H7 (cell line): Measurements from ENCODE around the gene CLRN3. TPM values are rescaled to one million over a fixed set of nuclear protein-coding genes. Genes with fewer than 3 reads are reported as not detected.

ENCODE experiments used
- DNase-seq: peaks from one replicate; pipeline ENCODE4 v3.0.0; 2012
- H3K27me3 ChIP-seq: 2 replicates; pipeline ENCODE4 v1.6.0; 2011; ENCODE audit warnings: mild to moderate bottlenecking, low read length; ENCODE audit not compliant: control insufficient read depth, insufficient read depth
- H3K36me3 ChIP-seq: replicated peaks from 2 replicates; pipeline ENCODE4 v1.5.1; 2011; ENCODE audit warnings: low read length; ENCODE audit not compliant: control insufficient read depth, insufficient read depth
- H3K4me3 ChIP-seq: 2 replicates; pipeline ENCODE4 v1.5.1; 2011; ENCODE audit warnings: low read depth, mild to moderate bottlenecking, control low read depth, low read length, moderate library complexity; ENCODE audit not compliant: insufficient read depth
- total RNA-seq: library from RNA; depleted of rRNA; stranded (reverse); fragments of >200 nt; shearing (Covaris generic); gene quantifications from 2 replicates; pipeline ENCODE4 v1.2.3, GENCODE V29; 2014

CLRN3 gene
- total RNA-seq, 1 experiment from 2014 or later: not detected

DNA sequence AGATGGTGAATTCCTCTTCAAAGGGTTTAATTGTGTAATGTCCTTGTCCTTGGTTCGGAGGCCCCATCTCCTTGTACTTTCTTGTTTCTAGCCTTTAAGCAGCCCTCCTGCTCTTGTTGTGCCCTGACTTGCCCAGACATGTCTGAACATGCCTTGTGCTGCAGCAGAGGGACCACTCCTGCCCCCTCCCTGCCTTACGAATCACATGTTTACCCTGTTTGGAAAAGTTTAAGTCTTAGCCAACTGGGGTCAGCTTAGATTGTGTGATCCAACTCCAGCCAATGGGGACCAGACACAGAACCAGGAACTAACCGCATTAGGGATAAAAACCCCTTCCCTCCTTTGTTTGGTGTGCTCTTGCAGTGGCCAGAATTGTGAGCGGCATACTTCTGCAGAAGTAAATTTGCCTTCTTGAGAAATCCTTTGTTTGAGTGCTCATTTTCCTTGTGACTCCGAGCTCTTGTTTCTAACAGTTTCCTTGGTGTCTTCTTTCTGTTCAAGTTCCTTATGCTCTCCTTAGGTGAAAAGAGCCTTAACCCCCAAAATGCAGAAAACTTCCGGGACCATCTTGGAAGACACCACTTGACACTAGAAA is 29.4 kb downstream of the CLRN3 start:
- no peak for DNase-seq
- Histone ChIP-seq H3K36me3 (no peaks in the 10 kb centered on the region; the same call in 1 of the 2 replicates), H3K4me3 (no peak overlapping the region), H3K27me3 (no peaks in the 10 kb centered on the region)

DNA sequence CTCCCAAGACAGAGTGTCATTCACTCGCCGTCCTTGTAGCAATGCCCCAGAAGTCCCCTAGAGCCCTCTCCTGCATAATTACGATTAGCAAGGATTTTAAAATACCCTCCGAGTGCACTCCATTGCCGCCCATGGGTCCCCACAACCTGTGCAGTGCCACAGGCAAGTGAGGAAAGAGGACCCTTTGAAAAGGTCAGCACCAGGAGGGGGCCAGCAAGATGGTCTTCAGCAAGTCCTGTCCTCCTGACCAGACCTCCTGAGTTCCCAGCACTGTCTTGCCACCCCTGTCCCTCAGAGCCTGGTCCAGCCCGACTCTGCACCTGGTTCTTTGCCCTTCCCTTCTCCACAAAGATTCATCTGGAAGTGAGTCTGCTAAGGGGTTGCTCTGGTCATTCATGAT is 32.1 kb downstream of the CLRN3 start:
- DNase-seq: no peak
- H3K4me3 ChIP-seq: no peak overlapping the region
- no peaks in the 10 kb centered on the region for H3K27me3 ChIP-seq
- no peaks in the 10 kb centered on the region; the same call in 1 of the 2 replicates for H3K36me3 ChIP-seq

DNA sequence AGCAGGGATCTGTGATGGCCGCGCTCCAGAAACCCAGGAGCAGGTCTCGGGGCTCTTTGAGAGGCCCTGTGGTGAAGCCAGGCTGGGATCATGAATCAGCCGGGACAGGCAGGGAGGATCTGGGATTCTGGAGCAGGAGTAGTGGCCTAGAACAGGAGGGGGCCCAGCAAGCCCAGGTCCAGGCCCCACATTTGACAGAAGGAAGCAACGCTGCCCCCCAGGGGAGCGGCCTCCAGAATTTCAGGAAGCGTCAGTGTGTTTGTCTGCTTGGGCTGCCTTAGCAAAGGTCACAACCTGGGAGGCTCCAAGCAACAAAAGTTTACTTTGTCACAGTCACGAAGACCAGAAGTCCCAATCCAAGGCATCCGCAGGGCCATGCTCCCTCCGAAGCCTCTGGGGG is 36.8 kb downstream of the CLRN3 start:
- Histone ChIP-seq H3K36me3 (no peaks in the 10 kb centered on the region), H3K4me3 (no peak overlapping the region), H3K27me3 (no peaks in the 10 kb centered on the region)
- DNase-seq: no peak

DNA sequence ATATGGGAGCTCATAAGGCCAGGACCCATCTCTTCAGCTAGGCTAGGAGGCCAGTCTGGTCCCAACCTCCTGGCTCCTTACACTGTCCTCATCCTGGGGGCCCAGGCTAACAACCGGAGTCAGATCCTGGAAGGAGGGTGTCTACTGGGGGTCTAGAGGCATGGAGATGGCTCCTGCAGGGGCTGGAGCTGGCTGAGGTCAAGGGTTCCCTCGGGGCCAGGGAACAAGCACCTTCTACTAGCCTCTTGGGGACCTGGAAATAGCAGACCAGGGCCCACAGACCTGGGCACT is 37.2 kb downstream of the CLRN3 start:
- Histone ChIP-seq H3K36me3 (no peaks in the 10 kb centered on the region), H3K27me3 (no peaks in the 10 kb centered on the region), H3K4me3 (no peak overlapping the region)
- DNase-seq: no peak

DNA sequence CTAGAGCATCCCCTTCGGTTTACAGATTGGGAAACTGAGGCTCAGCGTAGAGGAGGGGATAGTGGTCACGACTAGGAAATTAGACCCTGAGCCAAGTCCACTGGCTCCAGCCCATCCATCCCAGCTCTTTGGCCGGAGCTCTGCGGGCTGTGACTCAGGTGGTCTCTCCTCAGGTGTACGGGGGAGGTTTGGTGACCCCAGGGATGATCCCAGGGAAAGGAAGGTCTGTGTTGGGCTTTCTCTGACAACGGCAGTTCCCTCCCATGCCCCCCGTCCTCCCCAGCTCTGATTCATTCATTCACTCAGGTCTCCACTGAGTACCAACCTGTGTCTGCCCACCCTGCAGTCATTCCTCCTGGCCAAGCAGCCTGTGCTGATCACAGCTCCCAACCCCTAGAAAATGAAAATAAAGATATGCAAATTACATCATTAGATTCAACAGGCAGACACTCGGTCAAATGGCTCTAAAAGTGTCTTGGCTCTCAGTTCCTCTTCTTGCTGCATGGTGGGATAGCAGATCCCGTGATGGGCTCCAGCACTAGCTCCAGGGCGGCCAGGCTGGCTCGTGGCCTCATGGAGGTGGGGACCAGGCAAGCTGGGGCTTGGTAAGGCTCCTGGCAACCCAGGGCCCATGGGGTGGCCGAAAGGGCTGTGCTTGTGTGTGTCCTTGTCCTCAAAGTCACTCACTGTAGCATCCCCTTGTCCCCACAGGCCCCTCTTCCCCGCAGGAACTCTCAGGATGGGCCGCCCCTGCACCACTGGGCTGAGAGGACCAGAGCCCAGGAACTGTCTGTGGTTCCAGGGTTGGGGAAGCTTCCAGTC is 37.8 kb downstream of the CLRN3 start:
- Histone ChIP-seq H3K27me3 (no peaks in the 10 kb centered on the region), H3K4me3 (no peak overlapping the region), H3K36me3 (no peaks in the 10 kb centered on the region)
- no peak for DNase-seq

DNA sequence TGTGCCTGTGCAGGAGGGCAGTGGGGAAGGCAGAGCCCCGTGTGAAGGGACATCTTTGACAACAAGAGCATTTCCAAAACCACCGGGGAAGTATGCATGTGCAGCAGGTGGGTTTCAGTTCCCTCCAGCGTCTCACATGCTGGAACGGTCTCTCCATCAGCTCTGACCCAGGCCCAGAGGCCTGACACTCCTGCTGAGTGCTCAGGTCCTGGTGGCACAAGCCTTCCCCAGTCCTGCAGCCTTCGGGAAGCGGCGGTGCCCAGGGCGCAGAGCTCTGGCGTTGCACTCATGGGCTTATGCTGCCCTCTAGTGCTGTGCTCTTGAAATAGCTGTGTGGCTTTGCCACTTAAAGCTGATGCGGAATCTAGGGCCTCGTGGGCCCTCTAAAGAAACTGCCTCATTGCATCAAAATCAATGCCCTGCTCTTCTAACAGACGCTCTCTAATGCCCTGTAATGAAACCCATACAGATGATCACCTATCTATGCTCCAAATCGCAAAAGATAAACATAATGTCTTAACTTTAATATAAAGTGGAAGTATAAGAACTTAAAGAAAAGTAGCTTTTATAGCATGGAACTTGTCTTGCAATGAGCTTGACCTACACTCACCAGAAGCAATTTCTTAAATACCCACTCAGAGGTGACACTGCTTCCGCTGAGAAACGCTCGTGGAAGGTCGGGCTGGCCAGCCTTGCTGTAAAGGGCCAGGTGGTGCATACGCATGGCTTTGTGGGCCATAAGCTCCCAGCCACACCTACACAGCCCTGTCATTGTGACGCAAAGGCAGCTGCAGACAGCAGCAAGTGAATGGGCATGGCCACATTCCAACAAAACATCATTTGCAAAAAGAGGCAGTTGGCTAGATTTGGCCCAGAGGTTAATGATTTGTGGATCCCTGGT is 38.6 kb downstream of the CLRN3 start:
- DNase-seq: peak; percentile 90
- no peaks in the 10 kb centered on the region for H3K27me3 ChIP-seq
- H3K4me3 ChIP-seq: no peak overlapping the region
- no peaks in the 10 kb centered on the region for H3K36me3 ChIP-seq

DNA sequence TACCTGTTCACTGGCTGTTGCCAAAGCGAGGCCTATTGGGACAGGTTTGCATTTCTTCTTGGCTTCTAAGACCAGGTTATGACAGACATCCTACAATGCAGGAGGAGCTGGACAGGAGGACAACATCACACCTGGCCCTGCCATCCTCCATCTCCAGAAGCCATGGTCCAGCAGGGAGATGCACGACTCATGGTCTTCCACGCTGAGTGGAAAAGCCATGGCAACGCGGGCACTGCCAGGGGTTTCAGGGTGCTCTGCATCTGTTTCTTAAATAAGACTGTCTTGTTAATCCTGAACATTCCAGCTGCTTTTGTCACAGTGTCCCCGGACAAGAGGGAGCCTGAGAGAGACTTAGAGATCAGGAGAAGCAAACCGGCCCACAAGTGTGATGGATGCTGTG is 40.3 kb downstream of the CLRN3 start:
- no peaks in the 10 kb centered on the region for H3K36me3 ChIP-seq
- no peaks in the 10 kb centered on the region for H3K27me3 ChIP-seq
- no peak overlapping the region for H3K4me3 ChIP-seq
- DNase-seq: no peak

DNA sequence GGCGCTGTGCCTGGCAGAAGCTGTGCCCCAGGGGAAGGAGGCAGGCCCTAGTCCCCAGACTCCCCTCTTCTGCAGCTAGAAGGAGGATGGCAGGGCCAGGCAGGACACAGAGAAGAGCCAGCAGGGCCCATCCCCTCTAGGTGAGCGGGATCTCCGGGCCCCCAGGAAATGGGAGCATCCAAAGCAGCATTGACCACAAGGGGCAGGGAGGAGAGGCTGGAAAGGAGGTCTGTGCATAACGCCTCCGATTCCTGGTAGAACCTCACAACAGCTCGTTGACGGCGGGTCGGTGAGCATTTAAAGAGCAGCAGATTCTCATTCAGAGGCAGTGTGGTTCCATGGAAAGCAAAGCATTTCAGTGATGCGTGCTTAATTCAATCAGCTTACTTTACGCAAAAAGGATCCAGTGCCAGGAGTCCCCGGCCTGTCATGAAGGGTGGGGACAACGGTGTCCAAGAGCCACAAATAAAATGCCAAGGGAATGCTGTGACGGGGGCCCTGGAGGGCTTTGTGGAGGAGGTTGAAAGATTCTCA is 41.0 kb downstream of the CLRN3 start:
- no peak overlapping the region for H3K4me3 ChIP-seq
- DNase-seq: no peak
- H3K36me3 ChIP-seq: no peaks in the 10 kb centered on the region
- no peaks in the 10 kb centered on the region for H3K27me3 ChIP-seq

DNA sequence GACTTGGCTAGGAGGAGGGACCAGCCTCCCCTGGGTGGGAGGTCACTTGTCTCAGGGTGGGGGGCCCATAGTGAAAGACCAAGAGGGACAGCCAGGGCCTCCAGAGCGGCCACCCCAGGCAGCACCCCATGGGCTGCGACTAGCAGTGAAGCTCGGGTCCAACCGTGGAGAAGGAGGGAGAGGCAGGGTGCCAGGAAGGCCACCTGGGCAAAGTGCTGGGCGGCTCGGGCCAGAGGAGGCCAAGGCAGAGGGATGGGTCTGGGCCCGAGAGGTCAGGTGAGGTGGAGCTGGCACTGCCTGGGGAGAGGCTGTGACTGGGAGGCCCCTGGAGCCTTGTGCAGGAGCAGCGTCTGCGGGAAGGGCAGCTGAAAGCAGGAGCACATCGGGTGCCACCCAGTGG is 41.8 kb downstream of the CLRN3 start:
- Histone ChIP-seq H3K4me3 (no peak overlapping the region), H3K36me3 (no peaks in the 10 kb centered on the region), H3K27me3 (no peaks in the 10 kb centered on the region)
- DNase-seq: no peak

DNA sequence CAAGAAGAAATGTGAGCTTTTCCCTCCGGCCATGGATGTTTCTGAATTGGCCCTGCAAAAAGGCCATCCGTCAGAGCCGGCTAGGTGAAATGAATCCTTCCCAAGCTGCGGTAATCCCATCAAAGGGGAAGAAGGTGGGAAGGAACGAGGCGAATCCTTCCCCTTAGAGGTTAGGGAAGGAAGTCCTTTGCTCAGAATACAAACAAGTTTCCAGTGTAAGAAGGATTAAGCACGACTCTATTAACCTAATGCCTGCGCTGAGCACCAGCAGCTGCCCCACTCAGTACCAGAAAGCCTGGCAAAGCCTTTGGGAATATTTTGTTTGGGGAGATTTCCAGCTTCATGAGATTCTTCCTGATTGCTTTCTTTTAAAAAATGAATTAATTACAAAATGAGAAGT is 42.8 kb downstream of the CLRN3 start:
- no peak overlapping the region for H3K4me3 ChIP-seq
- no peak for DNase-seq
- no peaks in the 10 kb centered on the region for H3K27me3 ChIP-seq
- no peaks in the 10 kb centered on the region for H3K36me3 ChIP-seq

DNA sequence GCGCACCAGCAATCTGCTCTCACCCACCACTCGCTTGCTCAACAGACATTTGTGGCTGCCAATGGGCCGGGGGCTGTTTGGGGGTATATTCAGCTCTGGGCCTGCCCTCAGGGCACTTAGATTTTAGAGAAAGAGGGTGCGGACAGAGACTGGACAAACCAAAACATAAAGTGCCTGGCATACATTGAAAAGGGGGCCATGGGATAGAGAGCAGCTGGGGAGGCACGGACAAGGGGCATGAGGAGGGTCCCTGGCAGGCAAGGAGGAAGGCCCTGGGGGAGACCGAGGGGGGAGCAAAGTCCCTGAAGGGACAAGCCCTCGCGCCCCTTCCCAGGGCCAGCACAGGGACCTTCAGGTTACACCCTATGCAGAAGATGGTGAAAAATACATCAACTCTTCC is 43.5 kb downstream of the CLRN3 start:
- Histone ChIP-seq H3K27me3 (no peaks in the 10 kb centered on the region), H3K36me3 (no peaks in the 10 kb centered on the region), H3K4me3 (no peak overlapping the region)
- no peak for DNase-seq

DNA sequence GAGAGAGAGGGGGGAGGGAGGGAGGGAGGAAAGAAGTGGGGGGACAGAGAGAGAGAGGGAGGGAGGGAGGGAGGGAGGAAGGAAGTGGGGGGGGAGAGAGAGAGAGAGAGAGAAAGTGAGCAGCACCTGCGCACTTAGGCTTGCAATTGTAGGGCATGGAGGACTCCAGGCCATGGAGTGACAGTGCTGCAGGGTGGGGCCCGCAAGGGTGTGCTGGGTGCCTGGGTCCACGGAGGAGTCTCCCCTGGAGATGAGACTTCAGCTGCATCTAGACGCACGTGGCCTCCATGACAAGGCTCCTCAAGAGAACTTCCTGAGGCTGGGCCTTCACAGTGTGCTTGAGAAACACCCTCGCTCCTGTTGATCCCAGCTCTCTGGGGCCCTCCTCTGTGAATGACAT is 44.5 kb downstream of the CLRN3 start:
- Histone ChIP-seq H3K4me3 (no peak overlapping the region), H3K27me3 (no peaks in the 10 kb centered on the region), H3K36me3 (no peaks in the 10 kb centered on the region)
- no peak for DNase-seq

DNA sequence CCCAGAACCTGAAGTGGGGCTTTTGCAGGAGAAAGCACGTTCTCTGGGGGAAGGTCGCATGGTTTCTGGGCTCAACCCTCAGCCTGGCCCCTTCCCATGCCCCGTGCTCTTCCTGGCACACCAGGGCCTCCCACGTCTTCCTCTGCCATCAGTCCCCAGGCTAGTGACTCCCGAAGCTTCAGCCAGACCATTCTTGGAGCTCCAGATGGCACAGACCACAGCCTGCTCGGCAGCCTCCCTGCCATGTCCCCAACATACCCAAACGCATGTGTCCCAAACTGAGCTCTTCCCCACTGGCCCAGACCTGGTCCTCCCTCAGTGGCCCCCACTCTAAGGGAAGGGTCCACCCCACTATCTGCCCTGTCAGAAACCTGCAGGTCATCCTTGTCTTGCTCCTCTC is 47.0 kb downstream of the CLRN3 start:
- no peaks in the 10 kb centered on the region for H3K27me3 ChIP-seq
- H3K4me3 ChIP-seq: no peak overlapping the region
- no peak for DNase-seq
- no peaks in the 10 kb centered on the region for H3K36me3 ChIP-seq

DNA sequence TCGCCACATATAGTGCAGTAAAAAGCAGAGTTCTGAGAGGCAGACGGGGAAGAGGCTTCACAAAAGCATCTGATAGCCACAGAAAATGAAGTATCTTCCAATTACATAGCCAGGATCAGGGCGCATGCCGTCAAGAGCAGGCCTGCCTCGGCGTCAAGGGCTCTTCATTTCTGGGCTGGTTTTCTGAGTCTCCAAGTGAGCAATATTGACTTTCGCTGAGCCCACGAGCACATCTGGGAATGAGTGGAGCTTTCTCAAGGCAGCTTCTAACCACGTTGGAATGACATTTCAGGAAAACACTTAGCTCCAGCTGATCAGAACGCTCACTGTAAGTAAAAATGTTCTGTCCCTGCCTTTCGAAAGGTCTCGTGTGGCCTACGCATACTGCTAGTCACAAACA is 51.9 kb downstream of the CLRN3 start:
- DNase-seq: no peak
- H3K36me3 ChIP-seq: no peaks in the 10 kb centered on the region
- H3K4me3 ChIP-seq: no peak overlapping the region
- H3K27me3 ChIP-seq: no peaks in the 10 kb centered on the region

DNA sequence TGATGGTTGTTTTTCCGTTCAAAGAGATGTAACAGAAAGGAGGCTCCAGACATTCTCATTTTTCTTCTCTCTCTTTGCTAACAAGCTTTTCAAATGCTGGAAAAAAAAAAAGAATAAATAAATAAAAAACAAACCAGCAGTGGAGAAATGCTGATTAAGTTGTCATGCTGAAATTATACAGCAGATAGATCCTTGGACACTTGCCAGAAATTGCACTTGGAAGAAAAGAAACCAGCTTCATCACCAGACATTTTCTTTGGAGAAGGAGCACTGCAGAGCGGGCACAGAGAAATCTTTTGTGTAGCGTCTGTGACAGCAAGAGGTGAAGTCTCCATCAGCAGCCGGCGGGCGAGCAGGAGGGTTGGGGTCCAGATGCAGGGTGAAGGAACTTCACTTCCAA is 55.8 kb downstream of the CLRN3 start:
- Histone ChIP-seq H3K4me3 (no peak overlapping the region), H3K36me3 (no peaks in the 10 kb centered on the region), H3K27me3 (no peaks in the 10 kb centered on the region)
- no peak for DNase-seq
